WTC11 (cell line): ENCODE measurements around the gene BDH1.

Experiments used
- ATF6 ChIP-seq: sonication (generic); formaldehyde crosslinking; IDR thresholded peaks from 2 replicates; pipeline ENCODE4 v1.8.1; 2023; ENCODE audit warnings: mild to moderate bottlenecking, missing genetic modification reagents
- CREB1 ChIP-seq: sonication (generic); formaldehyde crosslinking; IDR thresholded peaks from 2 replicates; pipeline ENCODE4 v1.8.0; 2023; ENCODE audit warnings: mild to moderate bottlenecking, missing genetic modification reagents
- CREM ChIP-seq: sonication (generic); formaldehyde crosslinking; IDR thresholded peaks from 2 replicates; pipeline ENCODE4 v1.8.1; 2022; ENCODE audit warnings: mild to moderate bottlenecking, missing genetic modification reagents, moderate library complexity
- FOXK1 ChIP-seq: sonication (generic); formaldehyde crosslinking; IDR thresholded peaks from 2 replicates; pipeline ENCODE4 v1.8.0; 2022; ENCODE audit warnings: mild to moderate bottlenecking, moderate library complexity, missing genetic modification reagents
- KAT7 ChIP-seq: sonication (generic); formaldehyde crosslinking; IDR thresholded peaks from 2 replicates; pipeline ENCODE4 v1.8.1; 2023; ENCODE audit warnings: missing genetic modification reagents, mild to moderate bottlenecking, borderline replicate concordance
- MAX ChIP-seq: sonication (generic); formaldehyde crosslinking; IDR thresholded peaks from 2 replicates; pipeline ENCODE4 v1.8.0; 2022; ENCODE audit warnings: mild to moderate bottlenecking, missing genetic modification reagents
- NFYB ChIP-seq: sonication (generic); formaldehyde crosslinking; conservative IDR thresholded peaks from 2 replicates; pipeline ENCODE4 v1.8.0; 2022; ENCODE audit warnings: low read depth, missing genetic modification reagents
- NR2C2 ChIP-seq: sonication (generic); formaldehyde crosslinking; IDR thresholded peaks from 2 replicates; pipeline ENCODE4 v1.8.0; 2022; ENCODE audit warnings: mild to moderate bottlenecking, missing genetic modification reagents
- TEAD4 ChIP-seq: sonication (generic); formaldehyde crosslinking; IDR thresholded peaks from 2 replicates; pipeline ENCODE4 v1.8.0; 2022; ENCODE audit warnings: mild to moderate bottlenecking, missing genetic modification reagents
- ZNF121 ChIP-seq: sonication (generic); formaldehyde crosslinking; IDR thresholded peaks from 2 replicates; pipeline ENCODE4 v1.8.0; 2023; ENCODE audit warnings: missing genetic modification reagents
- TF ChIP-seq, protein P1 (sequence below): fragments of 200-600 bp; IDR thresholded peaks from 2 replicates; pipeline ENCODE4 v1.8.0; 2022; ENCODE audit warnings: antibody characterized with exemption
- TF ChIP-seq, protein P2 (sequence below): sonication (generic); formaldehyde crosslinking; conservative IDR thresholded peaks from 2 replicates; pipeline ENCODE4 v1.8.1; 2022; ENCODE audit warnings: mild to moderate bottlenecking, missing genetic modification reagents
- TF ChIP-seq, protein P3 (sequence below): sonication (generic); formaldehyde crosslinking; IDR thresholded peaks from 2 replicates; pipeline ENCODE4 v1.8.1; 2022; ENCODE audit warnings: missing genetic modification reagents, borderline replicate concordance
- TF ChIP-seq, protein P4 (sequence below): sonication (generic); formaldehyde crosslinking; IDR thresholded peaks from 2 replicates; pipeline ENCODE4 v1.8.1; 2022; ENCODE audit warnings: low read depth, missing genetic modification reagents, borderline replicate concordance

DNA sequence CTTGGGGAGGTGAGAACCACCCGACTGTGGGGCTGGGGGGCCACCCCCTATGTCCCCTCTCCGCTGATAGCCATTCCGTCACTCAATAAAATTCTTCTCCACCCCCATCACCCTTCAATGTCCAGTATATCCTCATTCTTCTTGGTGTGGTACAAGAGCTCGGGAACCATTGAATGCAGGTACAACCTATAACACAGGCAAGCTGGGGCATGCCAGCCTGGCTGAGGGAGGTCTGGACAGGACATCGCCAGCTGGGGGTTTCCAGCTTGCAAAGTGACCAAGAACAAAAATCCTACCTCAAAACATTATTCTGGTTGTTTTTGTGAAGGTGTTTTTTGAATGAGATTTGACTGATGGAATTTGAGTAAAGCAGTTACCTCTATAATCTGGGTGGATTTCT is 19.6 kb upstream of the BDH1 start:
- TF ChIP-seq, protein P1, sequence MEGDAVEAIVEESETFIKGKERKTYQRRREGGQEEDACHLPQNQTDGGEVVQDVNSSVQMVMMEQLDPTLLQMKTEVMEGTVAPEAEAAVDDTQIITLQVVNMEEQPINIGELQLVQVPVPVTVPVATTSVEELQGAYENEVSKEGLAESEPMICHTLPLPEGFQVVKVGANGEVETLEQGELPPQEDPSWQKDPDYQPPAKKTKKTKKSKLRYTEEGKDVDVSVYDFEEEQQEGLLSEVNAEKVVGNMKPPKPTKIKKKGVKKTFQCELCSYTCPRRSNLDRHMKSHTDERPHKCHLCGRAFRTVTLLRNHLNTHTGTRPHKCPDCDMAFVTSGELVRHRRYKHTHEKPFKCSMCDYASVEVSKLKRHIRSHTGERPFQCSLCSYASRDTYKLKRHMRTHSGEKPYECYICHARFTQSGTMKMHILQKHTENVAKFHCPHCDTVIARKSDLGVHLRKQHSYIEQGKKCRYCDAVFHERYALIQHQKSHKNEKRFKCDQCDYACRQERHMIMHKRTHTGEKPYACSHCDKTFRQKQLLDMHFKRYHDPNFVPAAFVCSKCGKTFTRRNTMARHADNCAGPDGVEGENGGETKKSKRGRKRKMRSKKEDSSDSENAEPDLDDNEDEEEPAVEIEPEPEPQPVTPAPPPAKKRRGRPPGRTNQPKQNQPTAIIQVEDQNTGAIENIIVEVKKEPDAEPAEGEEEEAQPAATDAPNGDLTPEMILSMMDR = no peak
- TF ChIP-seq FOXK1 (CRISPR knock-in tag) = no peak
- no peak for TF ChIP-seq MAX
- no peak for TF ChIP-seq TEAD4
- no peak for TF ChIP-seq ZNF121 (CRISPR knock-in tag)
- TF ChIP-seq, protein P2, sequence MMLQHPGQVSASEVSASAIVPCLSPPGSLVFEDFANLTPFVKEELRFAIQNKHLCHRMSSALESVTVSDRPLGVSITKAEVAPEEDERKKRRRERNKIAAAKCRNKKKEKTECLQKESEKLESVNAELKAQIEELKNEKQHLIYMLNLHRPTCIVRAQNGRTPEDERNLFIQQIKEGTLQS (CRISPR knock-in tag) = no peak
- TF ChIP-seq, protein P3, sequence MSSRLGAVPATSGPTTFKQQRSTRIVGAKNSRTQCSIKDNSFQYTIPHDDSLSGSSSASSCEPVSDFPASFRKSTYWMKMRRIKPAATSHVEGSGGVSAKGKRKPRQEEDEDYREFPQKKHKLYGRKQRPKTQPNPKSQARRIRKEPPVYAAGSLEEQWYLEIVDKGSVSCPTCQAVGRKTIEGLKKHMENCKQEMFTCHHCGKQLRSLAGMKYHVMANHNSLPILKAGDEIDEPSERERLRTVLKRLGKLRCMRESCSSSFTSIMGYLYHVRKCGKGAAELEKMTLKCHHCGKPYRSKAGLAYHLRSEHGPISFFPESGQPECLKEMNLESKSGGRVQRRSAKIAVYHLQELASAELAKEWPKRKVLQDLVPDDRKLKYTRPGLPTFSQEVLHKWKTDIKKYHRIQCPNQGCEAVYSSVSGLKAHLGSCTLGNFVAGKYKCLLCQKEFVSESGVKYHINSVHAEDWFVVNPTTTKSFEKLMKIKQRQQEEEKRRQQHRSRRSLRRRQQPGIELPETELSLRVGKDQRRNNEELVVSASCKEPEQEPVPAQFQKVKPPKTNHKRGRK (CRISPR knock-in tag) = no peak
- TF ChIP-seq NR2C2 (CRISPR knock-in tag) = no peak
- TF ChIP-seq NFYB (CRISPR knock-in tag) = no peak
- TF ChIP-seq CREB1 = no peak
- no peak for TF ChIP-seq CREM
- no peak for TF ChIP-seq ATF6 (CRISPR knock-in tag)
- TF ChIP-seq, protein P4, sequence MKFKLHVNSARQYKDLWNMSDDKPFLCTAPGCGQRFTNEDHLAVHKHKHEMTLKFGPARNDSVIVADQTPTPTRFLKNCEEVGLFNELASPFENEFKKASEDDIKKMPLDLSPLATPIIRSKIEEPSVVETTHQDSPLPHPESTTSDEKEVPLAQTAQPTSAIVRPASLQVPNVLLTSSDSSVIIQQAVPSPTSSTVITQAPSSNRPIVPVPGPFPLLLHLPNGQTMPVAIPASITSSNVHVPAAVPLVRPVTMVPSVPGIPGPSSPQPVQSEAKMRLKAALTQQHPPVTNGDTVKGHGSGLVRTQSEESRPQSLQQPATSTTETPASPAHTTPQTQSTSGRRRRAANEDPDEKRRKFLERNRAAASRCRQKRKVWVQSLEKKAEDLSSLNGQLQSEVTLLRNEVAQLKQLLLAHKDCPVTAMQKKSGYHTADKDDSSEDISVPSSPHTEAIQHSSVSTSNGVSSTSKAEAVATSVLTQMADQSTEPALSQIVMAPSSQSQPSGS (CRISPR knock-in tag) = no peak
- no peak for TF ChIP-seq KAT7 (CRISPR knock-in tag)
